ENCODE data around the gene VEZT.

The VEZT gene

DNA sequence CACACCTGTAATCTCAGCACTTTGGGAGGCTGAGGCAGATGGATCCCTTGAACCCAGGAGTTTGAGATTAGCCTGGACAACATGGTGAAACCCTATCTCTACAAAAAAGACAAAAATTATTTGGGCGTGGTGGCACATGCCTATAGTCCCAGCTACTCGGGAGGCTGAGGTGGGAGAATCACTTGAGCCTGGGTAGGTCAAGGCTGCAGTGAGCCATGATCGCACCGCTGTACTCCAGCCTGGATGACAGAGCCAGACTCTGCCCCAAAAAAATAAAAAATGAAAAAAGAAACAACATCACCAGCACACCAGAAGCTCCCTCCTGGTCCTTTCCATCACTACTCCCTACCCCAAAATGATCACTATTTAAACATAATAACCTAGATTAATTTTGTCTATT lies 2.6 kb downstream of the VEZT start:
- Histone ChIP-seq H3K9me3 (ENCODE audit: insufficient read depth, low read depth, low read length) (no peaks in the 10 kb centered on the region), H3K4me3 (ENCODE audit: low read length, poor library complexity, severe bottlenecking) (peak overlapping the region; percentile 92), H4K20me1 (ENCODE audit: insufficient read depth, low read length, poor library complexity, severe bottlenecking) (peaks cover 68% of the 10 kb centered on the region), H3K4me2 (ENCODE audit: low read depth, low read length, poor library complexity, severe bottlenecking) (peak overlapping the region; percentile 91), H3K36me3 (ENCODE audit: insufficient read depth, low read length) (peaks cover 7% of the 10 kb centered on the region; the same call in 1 of the 2 replicates), H3F3A (ENCODE audit: low read depth) (no peaks in the 10 kb centered on the region), H2AFZ (ENCODE audit: low read length) (no peak overlapping the region), H3K79me2 (ENCODE audit: insufficient read depth, low read length) (peaks cover 80% of the 10 kb centered on the region), H3K4me1 (ENCODE audit: insufficient read depth, low read length, poor library complexity, severe bottlenecking) (peaks cover 41% of the 10 kb centered on the region), H3K9me2 (replicated peaks; ENCODE audit: low read depth, low read length) (no peaks in the 10 kb centered on the region), H3K27me3 (ENCODE audit: insufficient read depth, low read length, poor library complexity, severe bottlenecking) (no peaks in the 10 kb centered on the region), H3K9ac (ENCODE audit: low read depth, low read length, poor library complexity, severe bottlenecking) (peak overlapping the region; percentile 14)
- TF ChIP-seq EZH2phosphoT487 (IDR thresholded peaks at IDR 0.05; ENCODE audit: borderline replicate concordance) (no peak), CTCF (conservative IDR thresholded peaks at IDR 0.05; ENCODE audit: low read length) (no peak)

GRCh38 chr12:95220726-95221125 lies 3.1 kb downstream of the VEZT start:
- H3F3A ChIP-seq (ENCODE audit: low read depth): no peaks in the 10 kb centered on the region
- H3K9me3 ChIP-seq (ENCODE audit: insufficient read depth, low read depth, low read length): no peaks in the 10 kb centered on the region
- peak overlapping the region; percentile 91 for H3K4me2 ChIP-seq (ENCODE audit: low read depth, low read length, poor library complexity, severe bottlenecking)
- H3K36me3 ChIP-seq (ENCODE audit: insufficient read depth, low read length): peaks cover 7% of the 10 kb centered on the region; the same call in 1 of the 2 replicates
- TF ChIP-seq EZH2phosphoT487 (IDR thresholded peaks at IDR 0.05; ENCODE audit: borderline replicate concordance) (no peak), CTCF (conservative IDR thresholded peaks at IDR 0.05; ENCODE audit: low read length) (no peak)
- no peaks in the 10 kb centered on the region for H3K27me3 ChIP-seq (ENCODE audit: insufficient read depth, low read length, poor library complexity, severe bottlenecking)
- peaks cover 35% of the 10 kb centered on the region for H3K4me1 ChIP-seq (ENCODE audit: insufficient read depth, low read length, poor library complexity, severe bottlenecking)
- no peak overlapping the region for H2AFZ ChIP-seq (ENCODE audit: low read length)
- no peaks in the 10 kb centered on the region for H3K9me2 ChIP-seq (replicated peaks; ENCODE audit: low read depth, low read length)
- H3K79me2 ChIP-seq (ENCODE audit: insufficient read depth, low read length): peaks cover 86% of the 10 kb centered on the region
- H4K20me1 ChIP-seq (ENCODE audit: insufficient read depth, low read length, poor library complexity, severe bottlenecking): peaks cover 72% of the 10 kb centered on the region
- H3K4me3 ChIP-seq (ENCODE audit: low read length, poor library complexity, severe bottlenecking): peak overlapping the region; percentile 92
- H3K9ac ChIP-seq (ENCODE audit: low read depth, low read length, poor library complexity, severe bottlenecking): peak overlapping the region; percentile 14

DNA sequence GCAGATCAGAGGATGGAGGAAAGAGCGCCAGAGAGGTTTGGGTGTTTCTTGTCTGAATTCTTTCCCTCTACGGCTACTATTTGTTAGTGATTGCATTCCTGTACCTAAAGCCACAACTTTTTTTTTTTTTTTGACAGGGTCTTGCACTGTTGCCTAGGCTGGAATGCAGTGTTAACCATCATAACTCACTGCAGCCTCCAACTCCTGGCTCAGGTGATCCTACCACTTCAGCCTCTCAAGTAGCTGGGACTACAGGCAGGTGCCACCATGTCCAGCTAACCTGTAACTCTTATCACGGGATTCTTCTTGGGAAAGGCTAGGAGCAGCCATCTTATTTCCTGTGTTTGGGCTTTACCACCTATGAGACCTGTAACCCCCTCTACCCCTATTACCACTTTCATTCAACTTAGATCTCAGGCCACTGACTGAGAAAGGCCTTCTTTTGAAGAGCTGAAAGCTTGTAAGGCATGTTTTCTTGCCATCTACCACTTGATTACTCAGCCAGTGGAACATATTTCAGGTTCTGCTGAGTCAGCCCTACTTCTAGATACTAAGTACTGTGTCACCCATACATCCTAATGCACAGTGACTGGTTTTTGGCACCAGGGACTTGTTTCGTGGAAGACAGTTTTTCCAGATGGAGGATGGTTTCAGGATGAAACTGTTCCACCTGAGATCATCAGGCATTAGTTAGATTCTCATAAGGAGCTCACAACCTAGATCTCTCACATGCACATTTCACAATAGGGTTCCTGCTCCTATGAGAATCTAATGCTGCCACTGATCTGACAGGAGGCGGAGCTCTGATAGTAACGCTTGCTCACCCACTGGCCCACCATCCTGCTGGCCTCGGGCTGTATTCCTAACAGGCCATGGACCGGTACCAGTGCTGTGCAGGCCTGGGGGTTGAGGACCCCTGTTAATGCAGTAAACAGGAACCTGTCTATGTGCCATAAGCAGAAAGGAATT lies 6.9 kb downstream of the VEZT start:
- peak overlapping the region; percentile 55 for H3K4me2 ChIP-seq (ENCODE audit: low read depth, low read length, poor library complexity, severe bottlenecking)
- peaks cover 85% of the 10 kb centered on the region for H4K20me1 ChIP-seq (ENCODE audit: insufficient read depth, low read length, poor library complexity, severe bottlenecking)
- no peak for TF ChIP-seq CTCF (conservative IDR thresholded peaks at IDR 0.05; ENCODE audit: low read length)
- H3K27me3 ChIP-seq (ENCODE audit: insufficient read depth, low read length, poor library complexity, severe bottlenecking): no peaks in the 10 kb centered on the region
- H3F3A ChIP-seq (ENCODE audit: low read depth): no peaks in the 10 kb centered on the region
- H3K36me3 ChIP-seq (ENCODE audit: insufficient read depth, low read length): peaks cover 7% of the 10 kb centered on the region; the same call in 1 of the 2 replicates
- H3K9me2 ChIP-seq (replicated peaks; ENCODE audit: low read depth, low read length): no peaks in the 10 kb centered on the region
- no peak overlapping the region for H3K9ac ChIP-seq (ENCODE audit: low read depth, low read length, poor library complexity, severe bottlenecking)
- H3K79me2 ChIP-seq (ENCODE audit: insufficient read depth, low read length): peaks cover 99% of the 10 kb centered on the region
- H3K9me3 ChIP-seq (ENCODE audit: insufficient read depth, low read depth, low read length): no peaks in the 10 kb centered on the region
- H3K4me1 ChIP-seq (ENCODE audit: insufficient read depth, low read length, poor library complexity, severe bottlenecking): peaks cover 36% of the 10 kb centered on the region
- H2AFZ ChIP-seq (ENCODE audit: low read length): no peak overlapping the region
- H3K4me3 ChIP-seq (ENCODE audit: low read length, poor library complexity, severe bottlenecking): no peak overlapping the region
